Activated naive CD8-positive, alpha-beta T cell (primary cell): ENCODE results near the gene FAM181A.
A peak's percentile ranks its signal among the peaks of the same experiment; 100 is the strongest.

Experiments used
- H3K27ac Mint-ChIP-seq: one replicate; pipeline ENCODE4 v1.8.0; 2021; ENCODE audit warnings: mixed read lengths
- H3K27me3 Mint-ChIP-seq: one replicate; pipeline ENCODE4 v1.8.0; 2021; ENCODE audit warnings: mixed read lengths
- H3K36me3 Mint-ChIP-seq: one replicate; pipeline ENCODE4 v1.8.0; 2021; ENCODE audit warnings: mixed read lengths
- H3K4me1 Mint-ChIP-seq: one replicate; pipeline ENCODE4 v1.8.0; 2021; ENCODE audit warnings: low read depth, mixed read lengths
- H3K4me3 Mint-ChIP-seq: one replicate; pipeline ENCODE4 v1.8.0; 2021; ENCODE audit warnings: mild to moderate bottlenecking, mixed read lengths
- H3K9me3 Mint-ChIP-seq: one replicate; pipeline ENCODE4 v1.8.0; 2021; ENCODE audit warnings: low read depth, mixed read lengths

The FAM181A gene

GRCh38 chr14:93946541-93947090 is 19.5 kb downstream of the FAM181A start:
- peaks cover 2% of the 10 kb centered on the region for H3K36me3 Mint-ChIP-seq
- no peak overlapping the region for H3K4me3 Mint-ChIP-seq
- peaks cover 6% of the 10 kb centered on the region for H3K4me1 Mint-ChIP-seq
- H3K27me3 Mint-ChIP-seq, result no peaks in the 10 kb centered on the region
- H3K9me3 Mint-ChIP-seq, result no peaks in the 10 kb centered on the region
- H3K27ac Mint-ChIP-seq, result no peak overlapping the region

GRCh38 chr14:93947282-93947681 is 20.1 kb downstream of the FAM181A start:
- H3K27ac Mint-ChIP-seq, result no peak overlapping the region
- H3K4me3 Mint-ChIP-seq, result no peak overlapping the region
- H3K27me3 Mint-ChIP-seq, result no peaks in the 10 kb centered on the region
- no peaks in the 10 kb centered on the region for H3K9me3 Mint-ChIP-seq
- H3K36me3 Mint-ChIP-seq, result peaks cover 2% of the 10 kb centered on the region
- H3K4me1 Mint-ChIP-seq, result peaks cover 6% of the 10 kb centered on the region

DNA sequence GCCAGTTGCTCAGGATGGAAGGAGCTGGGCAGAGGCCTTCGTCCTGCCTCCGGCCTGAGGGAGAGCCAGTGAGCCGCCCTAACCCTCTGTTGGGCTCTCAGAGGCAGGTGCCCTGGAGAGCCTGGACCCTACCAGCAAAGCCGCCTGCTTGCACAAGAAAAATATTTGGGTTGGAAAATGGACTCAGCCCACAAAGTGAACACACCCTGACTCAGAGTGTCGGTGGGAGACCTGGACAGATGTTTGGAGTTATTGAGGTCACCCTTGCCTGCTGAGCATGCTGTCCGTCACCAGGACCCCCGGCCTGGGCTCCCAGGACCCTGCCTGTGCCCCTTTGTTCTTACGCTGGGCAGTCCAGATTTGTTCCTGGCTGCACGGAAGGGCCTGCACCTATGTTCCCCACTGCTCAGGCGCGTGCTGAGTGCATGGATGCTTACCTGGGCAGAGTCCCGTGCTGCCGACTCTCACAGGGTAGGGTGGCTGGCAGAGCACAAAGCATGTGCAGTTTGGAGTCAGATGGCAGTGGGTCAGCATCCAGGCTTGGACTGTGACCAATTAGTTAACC is 22.4 kb downstream of the FAM181A start:
- H3K9me3 Mint-ChIP-seq, result no peaks in the 10 kb centered on the region
- no peak overlapping the region for H3K27ac Mint-ChIP-seq
- H3K36me3 Mint-ChIP-seq, result peaks cover 2% of the 10 kb centered on the region
- peaks cover 16% of the 10 kb centered on the region for H3K4me1 Mint-ChIP-seq
- no peak overlapping the region for H3K4me3 Mint-ChIP-seq
- H3K27me3 Mint-ChIP-seq, result no peaks in the 10 kb centered on the region

- Mint-ChIP-seq H3K27ac (peak overlapping the region; percentile 41), H3K27me3 (no peaks in the 10 kb centered on the region), H3K36me3 (peaks cover 2% of the 10 kb centered on the region), H3K4me3 (no peak overlapping the region), H3K4me1 (peaks cover 31% of the 10 kb centered on the region), H3K9me3 (no peaks in the 10 kb centered on the region)
Measured at GRCh38 chr14:93950948-93951634, 23.9 kb downstream of the FAM181A start.

DNA sequence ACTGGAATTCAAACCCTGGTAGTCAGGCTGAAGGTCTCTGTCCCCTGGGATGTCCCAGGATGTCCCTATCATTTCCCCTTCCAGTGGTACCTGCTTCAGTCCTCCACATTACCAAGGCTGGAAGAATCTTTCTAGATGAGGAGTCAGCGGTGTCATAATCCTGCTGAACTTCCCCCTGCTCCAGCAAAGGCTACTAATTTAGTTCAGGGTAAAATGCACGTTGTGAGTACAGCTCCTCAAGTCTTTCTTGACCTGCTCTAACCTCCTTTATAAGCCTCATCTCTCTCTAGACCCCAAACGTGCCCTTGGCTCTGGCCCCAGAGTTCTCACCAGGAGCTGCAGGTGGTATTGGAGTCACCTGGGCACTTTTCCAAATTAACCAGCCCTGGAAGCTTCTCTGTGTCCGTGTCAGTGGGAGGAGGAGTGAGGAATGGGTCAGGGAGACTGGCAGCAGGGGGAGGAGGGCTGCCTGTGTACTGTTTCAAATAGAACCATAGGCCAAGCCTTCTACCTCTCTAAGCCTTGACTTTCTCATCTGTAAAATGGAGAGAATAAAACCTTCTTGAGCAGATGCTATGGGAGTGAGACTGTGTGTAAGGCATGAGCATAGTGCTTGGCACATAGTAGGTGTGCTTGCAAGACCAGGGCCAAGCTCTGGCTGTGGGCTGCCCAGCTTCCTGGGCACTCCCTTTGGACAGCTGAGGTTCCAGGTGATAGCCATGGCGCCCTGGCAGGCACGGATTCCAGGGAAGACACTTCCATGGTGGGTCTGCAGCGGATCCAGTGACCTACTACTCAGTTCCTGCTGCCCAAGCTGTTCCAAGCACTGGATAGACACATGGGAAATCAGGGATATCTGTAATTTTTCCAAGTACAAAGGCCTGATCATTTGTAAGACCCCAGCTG is 24.7 kb downstream of the FAM181A start:
- Mint-ChIP-seq H3K36me3 (peaks cover 2% of the 10 kb centered on the region), H3K4me1 (peaks cover 36% of the 10 kb centered on the region), H3K27me3 (no peaks in the 10 kb centered on the region), H3K27ac (peak overlapping the region; percentile 46), H3K4me3 (no peak overlapping the region), H3K9me3 (no peaks in the 10 kb centered on the region)

- Mint-ChIP-seq H3K9me3 (no peaks in the 10 kb centered on the region), H3K4me3 (no peak overlapping the region), H3K36me3 (peaks cover 2% of the 10 kb centered on the region), H3K4me1 (peaks cover 45% of the 10 kb centered on the region), H3K27ac (no peak overlapping the region), H3K27me3 (no peaks in the 10 kb centered on the region)
Measured at GRCh38 chr14:93952829-93953228, 25.7 kb downstream of the FAM181A start.

DNA sequence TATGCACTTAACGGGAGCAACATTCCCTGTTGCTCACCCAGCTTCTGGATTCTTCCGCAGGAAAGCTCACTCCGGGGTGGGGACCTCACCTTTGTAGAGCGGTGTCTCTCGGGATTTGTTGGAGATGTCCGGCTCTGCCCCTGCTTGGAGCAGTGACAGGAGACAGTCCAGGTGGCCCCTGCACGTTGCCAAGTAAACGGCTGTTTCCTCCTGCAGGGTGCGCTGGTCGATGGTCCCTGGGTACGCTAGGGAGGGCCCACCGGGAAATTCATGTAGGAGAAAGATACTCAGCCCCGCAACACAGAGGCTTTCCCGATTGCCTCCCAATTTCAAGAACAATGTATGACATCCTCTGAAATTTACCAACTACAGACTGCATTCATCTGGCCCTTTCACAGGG is 26.1 kb downstream of the FAM181A start:
- H3K27ac Mint-ChIP-seq, result no peak overlapping the region
- no peaks in the 10 kb centered on the region for H3K27me3 Mint-ChIP-seq
- no peaks in the 10 kb centered on the region for H3K9me3 Mint-ChIP-seq
- peaks cover 49% of the 10 kb centered on the region for H3K4me1 Mint-ChIP-seq
- H3K36me3 Mint-ChIP-seq, result peaks cover 2% of the 10 kb centered on the region
- H3K4me3 Mint-ChIP-seq, result no peak overlapping the region

- Mint-ChIP-seq H3K4me3 (peak overlapping the region; percentile 44), H3K27me3 (no peaks in the 10 kb centered on the region), H3K36me3 (peaks cover 3% of the 10 kb centered on the region), H3K27ac (peak overlapping the region; percentile 28), H3K4me1 (peaks cover 56% of the 10 kb centered on the region), H3K9me3 (no peaks in the 10 kb centered on the region)
Measured at GRCh38 chr14:93953739-93954515, 26.8 kb downstream of the FAM181A start.

DNA sequence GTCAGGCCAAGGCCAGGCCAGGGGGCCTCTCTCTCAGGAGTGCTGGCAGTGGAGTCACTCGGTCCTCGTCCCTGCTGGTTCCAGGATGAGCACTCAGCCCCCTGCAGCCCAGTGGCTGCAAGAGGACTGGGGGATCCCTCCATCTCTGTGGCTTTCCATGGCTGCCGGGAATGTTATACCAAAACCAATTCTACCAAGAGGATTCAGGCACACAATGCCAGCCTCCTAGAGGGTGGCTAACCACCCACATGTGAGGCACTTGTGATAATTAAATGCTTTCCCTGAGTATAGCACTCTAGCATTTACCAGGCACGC is 27.3 kb downstream of the FAM181A start:
- Mint-ChIP-seq H3K27ac (peak overlapping the region; percentile 100), H3K9me3 (no peaks in the 10 kb centered on the region), H3K4me1 (peaks cover 62% of the 10 kb centered on the region), H3K36me3 (peaks cover 5% of the 10 kb centered on the region), H3K27me3 (no peaks in the 10 kb centered on the region), H3K4me3 (peak overlapping the region; percentile 82)

DNA sequence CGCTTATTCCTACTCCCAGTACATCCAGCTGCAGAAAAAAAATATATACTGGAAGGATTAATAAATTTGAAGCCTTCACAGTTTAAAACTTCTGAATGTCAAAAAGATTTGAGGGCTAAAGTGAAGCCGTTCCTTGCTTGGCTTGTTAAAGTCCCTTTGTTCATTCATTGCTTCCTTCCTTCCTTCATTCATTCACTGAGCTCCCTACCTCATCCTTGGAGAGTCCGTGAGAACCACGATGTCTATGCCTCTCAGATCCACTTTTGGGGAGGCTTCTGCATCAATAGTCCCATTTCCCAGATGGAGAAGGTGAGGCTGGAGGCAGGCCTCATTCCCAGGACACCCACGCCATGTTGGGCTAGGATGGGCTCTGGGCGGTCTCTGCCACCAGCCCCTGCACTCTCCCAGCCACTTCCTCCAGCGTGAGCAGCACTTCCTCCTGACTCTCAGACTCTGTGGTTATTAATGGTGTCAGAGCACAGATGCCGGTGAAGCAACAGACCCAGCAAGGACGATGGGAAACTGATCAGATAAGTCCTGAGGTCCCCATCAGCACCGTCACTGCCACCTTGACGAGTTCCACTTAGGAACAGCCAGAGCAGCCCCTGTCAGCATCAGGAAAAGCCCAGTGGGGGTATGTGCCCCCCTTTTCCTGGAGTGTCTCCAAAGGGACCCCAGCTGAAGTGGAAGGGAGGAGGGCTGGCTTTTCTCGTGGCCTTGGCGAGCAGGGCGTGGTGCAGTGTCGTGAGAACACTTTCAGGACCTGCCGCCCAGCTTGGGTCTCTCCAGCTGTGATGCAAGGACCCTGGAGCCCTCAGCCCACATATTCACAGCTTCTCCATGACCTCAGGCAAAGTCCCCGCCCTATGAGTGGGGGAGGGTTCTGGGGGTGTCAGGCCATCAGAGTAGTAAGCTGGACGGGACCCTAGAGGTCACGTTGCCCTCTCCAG is 28.0 kb downstream of the FAM181A start:
- Mint-ChIP-seq H3K4me1 (peaks cover 69% of the 10 kb centered on the region), H3K27ac (peak overlapping the region; percentile 100), H3K9me3 (no peaks in the 10 kb centered on the region), H3K27me3 (no peaks in the 10 kb centered on the region), H3K36me3 (peaks cover 5% of the 10 kb centered on the region), H3K4me3 (peak overlapping the region; percentile 82)

DNA sequence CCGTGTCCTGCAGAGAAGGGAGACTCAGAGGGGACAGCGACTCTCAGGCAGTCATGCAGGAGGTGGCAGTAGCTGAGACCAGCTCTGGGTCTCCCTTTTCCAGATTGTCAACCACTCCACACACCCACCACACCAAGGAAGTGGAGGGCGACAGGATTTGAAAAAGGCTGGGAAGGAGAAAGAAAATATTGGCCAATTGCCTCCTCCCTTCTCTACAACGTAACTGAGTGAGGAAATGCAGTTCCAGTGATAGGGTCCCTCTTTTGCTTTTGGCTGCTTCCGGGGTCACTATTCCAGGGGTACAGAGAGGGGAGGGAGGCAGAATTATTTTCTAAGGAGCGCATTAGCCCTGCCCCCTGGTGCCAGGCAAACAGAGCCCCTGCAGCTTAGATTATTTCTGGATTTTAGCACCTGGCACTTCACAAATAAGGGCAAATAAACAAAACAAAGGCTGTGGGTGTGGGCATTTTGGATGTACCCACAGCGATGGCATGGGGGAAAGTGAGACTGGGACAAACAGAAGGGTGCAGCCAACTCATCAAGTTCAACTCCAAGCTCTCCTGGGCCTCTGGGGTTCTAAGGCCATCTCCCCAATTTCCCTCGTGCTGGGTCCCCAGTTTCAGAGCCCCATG is 28.8 kb downstream of the FAM181A start:
- no peaks in the 10 kb centered on the region for H3K9me3 Mint-ChIP-seq
- H3K36me3 Mint-ChIP-seq, result peaks cover 5% of the 10 kb centered on the region
- peak overlapping the region; percentile 82 for H3K4me3 Mint-ChIP-seq
- no peaks in the 10 kb centered on the region for H3K27me3 Mint-ChIP-seq
- H3K4me1 Mint-ChIP-seq, result peaks cover 75% of the 10 kb centered on the region
- H3K27ac Mint-ChIP-seq, result peak overlapping the region; percentile 100

DNA sequence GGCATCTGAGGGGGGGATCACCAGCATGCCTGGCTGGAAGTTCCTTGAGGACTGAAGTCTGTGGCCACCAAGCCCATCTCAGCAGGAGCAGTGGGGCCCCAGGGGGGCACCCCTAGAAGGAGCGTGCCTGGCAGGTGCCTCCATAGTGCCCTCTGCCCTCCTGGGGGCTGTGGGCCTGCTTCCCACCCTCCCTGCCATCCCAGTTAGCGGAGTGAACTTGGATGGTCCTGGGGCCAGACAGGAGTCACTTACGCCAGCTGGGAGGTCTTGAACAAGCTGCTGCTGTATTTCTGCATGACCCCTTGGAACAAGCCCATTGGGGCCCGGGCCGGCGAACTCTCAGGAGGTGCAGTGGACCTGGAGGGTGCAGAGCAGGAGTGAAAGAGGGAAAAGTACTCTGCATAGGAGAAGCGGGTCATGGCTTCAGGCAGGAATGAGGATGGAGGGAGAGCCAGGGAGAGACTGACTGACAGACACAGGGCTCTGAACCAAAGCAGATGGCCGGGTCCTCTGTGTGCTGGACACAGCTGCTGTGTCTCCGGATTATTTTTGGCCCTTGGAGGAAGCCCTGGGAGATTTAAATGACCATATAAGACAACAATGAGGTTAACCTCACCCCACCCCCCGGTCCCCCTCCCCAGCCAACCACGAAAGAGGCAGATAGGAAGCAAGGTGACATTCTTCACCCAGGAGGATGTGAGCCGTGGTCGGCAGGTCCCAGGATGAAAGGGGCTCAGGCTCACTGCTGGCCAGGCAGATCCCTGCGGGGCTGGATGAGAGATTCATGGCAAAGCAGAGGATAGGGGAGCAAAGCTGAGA is 29.6 kb downstream of the FAM181A start:
- Mint-ChIP-seq H3K27me3 (no peaks in the 10 kb centered on the region), H3K4me3 (peak overlapping the region; percentile 51), H3K36me3 (peaks cover 3% of the 10 kb centered on the region)

DNA sequence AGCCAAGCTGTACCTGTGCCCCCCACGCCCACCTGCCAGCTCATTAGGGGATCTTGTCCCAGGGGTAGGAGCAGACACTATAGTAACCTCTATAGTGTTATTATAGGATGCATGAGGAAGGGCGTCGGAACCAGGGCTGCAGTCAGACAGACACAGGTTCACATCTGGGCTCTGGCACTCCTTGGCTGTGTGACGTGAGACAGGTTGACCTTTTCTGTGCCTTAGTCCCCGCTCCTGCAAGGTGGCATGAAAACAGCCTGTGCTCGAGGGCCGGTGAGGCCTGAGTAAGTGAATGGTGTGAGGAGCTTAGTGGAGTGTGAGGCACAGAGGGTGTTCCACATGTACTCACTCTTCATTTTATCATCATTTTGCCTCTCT is 30.2 kb downstream of the FAM181A start:
- Mint-ChIP-seq H3K4me1 (peaks cover 80% of the 10 kb centered on the region), H3K4me3 (peak overlapping the region; percentile 51), H3K27me3 (no peaks in the 10 kb centered on the region), H3K27ac (peak overlapping the region; percentile 100), H3K36me3 (peaks cover 3% of the 10 kb centered on the region), H3K9me3 (no peaks in the 10 kb centered on the region)

More for the DNA sequence above, 29.6 kb downstream of the FAM181A start:
- Mint-ChIP-seq H3K9me3 (no peaks in the 10 kb centered on the region), H3K27ac (peak overlapping the region; percentile 100), H3K4me1 (peaks cover 77% of the 10 kb centered on the region)
